Common myeloid progenitor, CD34-positive (primary cell): ENCODE measurements around the gene CCDC183.

Source experiments
- CTCF ChIA-PET: fragments of 350-600 bp; sonication (Branson Sonifier 250); formaldehyde crosslinking; loops from one replicate; lab custom pipeline; 2021; ENCODE audit warnings: antibody characterized with exemption; lab: Charles Lee
- POLR2A ChIA-PET: fragments of 350-600 bp; sonication (Branson Sonifier 250); formaldehyde crosslinking; loops from one replicate; lab custom pipeline; 2021; ENCODE audit warnings: antibody characterized with exemption; lab: Charles Lee
- DNase-seq, 3 donors: peaks; one replicate each; pipeline versions ENCODE4 v3.0.0 to v3.0.0-alpha.2; 2013
- H3K27ac ChIP-seq, 2 experiments: 1 replicate in 1 of 2; 2 replicates in 1 of 2; pipeline ENCODE4 v1.7.0; 2013; ENCODE audit warnings: inconsistent platforms in 2 of 2, low read length in 2 of 2, mild to moderate bottlenecking in 2 of 2, low read depth in 1 of 2, moderate library complexity in 1 of 2; ENCODE audit not compliant: severe bottlenecking in 2 of 2, insufficient read depth in 1 of 2, poor library complexity in 1 of 2
- H3K27me3 ChIP-seq, 5 experiments: replicated peaks in 2 of 5; 1 replicate in 3 of 5; 2 replicates in 2 of 5; pipeline versions ENCODE4 v1.6.1 to v1.7.0; 2013; ENCODE audit warnings: low read length in 4 of 5, mild to moderate bottlenecking in 2 of 5, moderate library complexity in 2 of 5, inconsistent platforms in 1 of 5; ENCODE audit not compliant: insufficient read depth in 5 of 5, control insufficient read depth in 4 of 5
- H3K36me3 ChIP-seq, 4 experiments: 1 replicate in 2 of 4; 2 replicates in 2 of 4; pipeline versions ENCODE4 v1.6.1 to v1.7.0; 2013; ENCODE audit warnings: low read length in 3 of 4, control low read depth in 1 of 4, mild to moderate bottlenecking in 1 of 4; ENCODE audit not compliant: control insufficient read depth in 4 of 4, insufficient read depth in 4 of 4
- H3K4me1 ChIP-seq, 4 experiments: 1 replicate in 3 of 4; 2 replicates in 1 of 4; pipeline versions ENCODE4 v1.6.1 to v1.7.1; 2013; ENCODE audit warnings: low read length in 3 of 4, mild to moderate bottlenecking in 3 of 4, control low read depth in 1 of 4, inconsistent platforms in 1 of 4, moderate library complexity in 1 of 4; ENCODE audit not compliant: control insufficient read depth in 4 of 4, insufficient read depth in 4 of 4; ENCODE audit errors: control extremely low read depth in 1 of 4
- H3K4me3 ChIP-seq, 7 experiments: 1 replicate in 4 of 7; 2 replicates in 3 of 7; pipeline versions ENCODE4 v1.5.1 to v1.7.0; 2013; ENCODE audit warnings: mild to moderate bottlenecking in 7 of 7, low read length in 6 of 7, moderate library complexity in 6 of 7, inconsistent platforms in 2 of 7, low read depth in 2 of 7, control low read depth in 1 of 7; ENCODE audit not compliant: insufficient read depth in 4 of 7, control insufficient read depth in 1 of 7; ENCODE audit errors: extremely low read depth in 1 of 7
- H3K9me3 ChIP-seq, 5 experiments: 1 replicate in 4 of 5; 2 replicates in 1 of 5; pipeline versions ENCODE4 v1.6.1 to v1.7.1; 2013; ENCODE audit warnings: low read length in 4 of 5, mild to moderate bottlenecking in 2 of 5, inconsistent platforms in 1 of 5, low read depth in 1 of 5, moderate library complexity in 1 of 5; ENCODE audit not compliant: control insufficient read depth in 4 of 5, insufficient read depth in 2 of 5; ENCODE audit errors: control extremely low read depth in 1 of 5
- WGBS: methylation state at CpG from one replicate; pipeline ENCODE4 v1.1.5; 2013; ENCODE audit not compliant: insufficient coverage; 5-methylcytosine and 5-hydroxymethylcytosine counted together

CCDC183 gene

DNA sequence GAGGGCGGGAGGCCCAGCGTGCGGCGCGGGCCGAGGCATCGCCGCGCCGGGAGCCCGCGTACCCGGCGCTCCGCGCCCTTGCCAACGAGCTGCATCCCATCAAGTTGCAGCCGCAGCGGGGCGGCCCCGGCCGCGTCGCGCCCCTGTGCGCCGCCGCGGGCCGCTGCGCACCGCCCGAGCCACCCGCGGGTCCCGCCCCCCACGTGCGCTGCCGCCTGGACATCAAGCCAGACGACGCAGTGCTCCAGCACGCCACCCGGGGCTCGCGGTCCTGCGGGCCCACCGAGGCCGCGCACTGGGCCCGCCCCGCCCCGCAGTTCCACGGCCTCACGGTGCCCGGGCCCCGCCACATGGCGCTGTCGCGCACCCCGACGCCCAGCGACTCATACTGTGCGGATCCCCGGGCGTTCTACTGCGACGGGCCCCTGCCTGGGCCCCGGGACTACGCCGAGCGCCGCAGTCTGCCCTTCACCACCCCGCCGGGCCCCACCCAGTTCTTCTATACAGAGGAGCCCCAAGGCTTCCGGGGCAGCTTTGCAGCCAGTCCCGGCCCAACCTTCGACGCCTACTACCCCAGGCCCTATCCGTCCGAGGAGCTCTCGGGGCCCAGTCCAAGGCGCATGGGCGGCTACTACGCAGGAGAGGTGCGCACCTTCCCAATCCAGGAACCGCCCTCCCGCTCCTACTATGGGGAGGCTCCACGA lies 48.8 kb downstream of the CCDC183 start:
- peak in 1 of 3 donors; percentile 37 for DNase-seq
- ChIA-PET POLR2A (no interaction called here), CTCF (interaction anchor here (1.1 to 1.2 kb wide), 2 partner anchors 9 to 17 kb away, joined by 3 read pairs; no protein-coding TSS in a partner anchor)
- Histone ChIP-seq H3K9me3 (no peaks in the 10 kb centered on the region), H3K27ac (no peak overlapping the region), H3K36me3 (peaks cover 0 to 3% (median 1%) of the 10 kb centered on the region in 4 experiments), H3K4me1 (peaks cover 0 to 60% (median 56%) of the 10 kb centered on the region in 4 experiments), H3K4me3 (no peak overlapping the region), H3K27me3 (peaks cover 0 to 50% (median 10%) of the 10 kb centered on the region in 5 experiments)
- 15% methylated on average over 68 of the region's 88 CpGs for WGBS

DNA sequence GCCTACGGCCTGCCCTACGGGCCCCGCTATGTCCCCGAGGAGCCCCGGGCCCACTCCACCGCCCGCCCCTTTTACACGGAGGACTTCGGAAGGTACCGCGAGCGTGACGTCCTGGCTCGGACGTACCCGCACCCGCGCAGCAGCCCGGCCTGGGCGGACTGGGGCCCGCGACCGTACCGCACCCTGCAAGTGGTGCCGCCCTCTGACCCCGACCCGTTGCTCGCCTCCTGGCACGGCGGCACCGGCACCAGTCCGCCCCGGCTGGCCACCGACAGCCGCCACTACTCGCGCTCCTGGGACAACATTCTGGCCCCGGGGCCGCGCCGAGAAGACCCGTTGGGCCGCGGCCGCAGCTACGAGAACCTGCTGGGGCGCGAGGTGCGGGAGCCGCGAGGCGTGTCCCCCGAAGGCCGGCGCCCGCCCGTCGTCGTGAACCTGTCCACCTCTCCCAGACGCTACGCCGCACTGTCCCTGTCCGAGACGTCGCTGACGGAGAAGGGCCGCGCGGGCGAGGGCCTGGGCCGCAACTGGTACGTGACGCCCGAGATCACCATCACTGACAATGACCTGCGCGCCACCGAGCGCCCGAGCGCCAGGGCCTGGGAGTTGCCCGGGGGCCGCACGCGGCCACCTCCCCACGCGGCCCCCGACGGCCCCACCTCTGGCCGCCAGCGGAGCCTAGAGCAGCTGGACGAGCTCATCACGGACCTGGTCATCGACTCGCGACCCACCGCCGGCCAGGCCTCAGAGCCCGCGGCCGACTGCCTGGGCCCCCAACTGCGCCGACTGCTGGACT lies 49.5 kb downstream of the CCDC183 start:
- Histone ChIP-seq H3K9me3 (no peaks in the 10 kb centered on the region), H3K4me3 (no peak overlapping the region), H3K27me3 (peaks cover 0 to 50% (median 10%) of the 10 kb centered on the region in 5 experiments), H3K4me1 (peaks cover 0 to 63% (median 60%) of the 10 kb centered on the region in 4 experiments), H3K36me3 (peaks cover 0 to 6% (median 2%) of the 10 kb centered on the region in 4 experiments), H3K27ac (no peak overlapping the region)
- 24% methylated on average over 96 of the region's 102 CpGs for WGBS
- CTCF ChIA-PET = interaction anchor here (0.7 to 1.1 kb wide), 2 partner anchors 16 to 190 kb away, joined by 3 read pairs; no protein-coding TSS in a partner anchor
- no peak for DNase-seq
- POLR2A ChIA-PET = no interaction called here

DNA sequence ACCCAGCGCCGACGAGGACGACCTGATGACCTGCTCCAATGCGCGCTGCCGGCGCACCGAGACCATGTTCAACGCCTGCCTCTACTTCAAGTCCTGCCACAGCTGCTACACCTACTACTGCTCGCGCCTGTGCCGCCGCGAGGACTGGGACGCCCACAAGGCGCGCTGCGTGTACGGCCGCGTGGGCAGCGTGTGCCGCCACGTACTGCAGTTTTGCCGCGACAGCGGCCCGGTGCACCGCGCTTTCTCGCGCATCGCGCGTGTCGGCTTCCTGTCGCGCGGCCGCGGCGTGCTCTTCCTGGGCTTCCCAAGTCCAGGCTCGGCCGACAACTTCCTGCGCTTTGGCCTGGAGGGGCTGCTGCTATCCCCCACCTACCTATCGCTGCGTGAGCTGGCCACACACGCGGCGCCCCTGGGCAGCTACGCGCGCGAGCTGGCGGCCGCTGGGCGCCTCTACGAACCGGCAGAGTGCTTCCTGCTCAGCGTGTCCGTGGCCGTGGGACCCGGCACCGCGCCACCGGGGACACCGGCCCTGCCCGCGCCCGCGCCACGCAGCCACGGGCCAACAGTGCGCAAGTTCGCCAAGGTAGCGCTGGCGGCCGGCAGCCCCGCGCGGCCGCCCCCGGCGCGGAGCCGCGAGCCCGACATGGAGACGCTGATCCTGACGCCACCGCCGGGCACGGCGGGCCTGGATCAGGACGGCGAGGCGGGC lies 50.4 kb downstream of the CCDC183 start:
- H3K9me3 ChIP-seq = no peaks in the 10 kb centered on the region
- peak overlapping the region in 4 of 7 experiments; percentile 19 to 48 (median 40) for H3K4me3 ChIP-seq
- peak in 2 of 3 donors; percentile 17 to 25 for DNase-seq
- peaks cover 0 to 50% (median 10%) of the 10 kb centered on the region in 5 experiments for H3K27me3 ChIP-seq
- 4% methylated on average over 60 of the region's 98 CpGs for WGBS
- POLR2A ChIA-PET = interaction anchor here (0.6 kb wide), 1 partner anchor 37 kb away, joined by 3 read pairs; no protein-coding TSS in a partner anchor
- no peak overlapping the region for H3K27ac ChIP-seq
- peaks cover 0 to 59% (median 55%) of the 10 kb centered on the region in 4 experiments for H3K4me1 ChIP-seq
- CTCF ChIA-PET = interaction anchor here (0.7 to 1.1 kb wide), 2 partner anchors 59 to 189 kb away, joined by 3 read pairs; no protein-coding TSS in a partner anchor
- peaks cover 0 to 15% (median 2%) of the 10 kb centered on the region in 4 experiments for H3K36me3 ChIP-seq

DNA sequence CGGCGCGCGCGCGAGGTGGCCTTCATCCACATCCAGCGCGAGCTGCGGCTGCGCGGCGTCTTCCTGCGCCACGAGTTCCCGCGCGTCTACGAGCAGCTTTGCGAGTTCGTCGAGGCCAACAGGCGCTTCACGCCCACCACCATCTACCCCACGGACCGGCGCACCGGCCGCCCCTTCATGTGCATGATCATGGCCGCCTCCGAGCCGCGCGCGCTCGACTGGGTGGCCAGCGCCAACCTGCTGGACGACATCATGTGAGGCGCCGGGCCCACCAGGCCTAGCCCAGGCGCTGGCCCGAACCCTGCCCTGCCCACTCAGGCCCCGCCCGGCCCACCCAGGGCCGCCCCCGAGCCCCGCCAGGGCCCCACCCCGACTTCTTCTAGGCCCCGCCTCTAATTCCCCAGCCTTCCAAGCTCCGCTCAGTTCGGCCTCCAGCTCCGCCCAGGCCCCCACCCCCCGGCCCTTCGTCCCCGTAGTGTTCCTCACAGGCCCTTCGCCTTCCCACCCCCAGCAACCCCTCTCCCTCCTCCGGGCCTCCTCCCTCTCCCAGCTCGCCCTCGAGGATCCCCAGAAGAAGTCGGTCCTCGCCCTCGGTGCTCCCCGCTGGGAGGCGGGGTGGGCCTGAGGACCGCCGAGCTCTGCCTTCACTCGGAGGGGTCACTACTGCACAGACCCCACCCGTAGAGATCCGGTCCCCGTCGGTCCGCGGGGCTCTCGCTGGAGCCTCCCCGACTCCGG lies 51.1 kb downstream of the CCDC183 start:
- Histone ChIP-seq H3K36me3 (peaks cover 0 to 19% (median 2%) of the 10 kb centered on the region in 4 experiments), H3K27ac (peak overlapping the region in 1 of 2 experiments; percentile 82), H3K4me1 (peaks cover 0 to 57% (median 50%) of the 10 kb centered on the region in 4 experiments), H3K4me3 (peak overlapping the region in 4 of 7 experiments; percentile 64 to 96 (median 84)), H3K9me3 (no peaks in the 10 kb centered on the region), H3K27me3 (peaks cover 0 to 50% (median 10%) of the 10 kb centered on the region in 5 experiments)
- peak in 2 of 3 donors; percentile 20 to 35 for DNase-seq
- ChIA-PET CTCF (interaction anchor here (1.0 to 1.1 kb wide), 2 partner anchors 60 to 188 kb away, joined by 3 read pairs; no protein-coding TSS in a partner anchor), POLR2A (interaction anchor here (0.6 kb wide), 1 partner anchor 38 kb away, joined by 3 read pairs; no protein-coding TSS in a partner anchor)
- 3% methylated on average over 44 of the region's 75 CpGs for WGBS

GRCh38 chr9:136847826-136848392 lies 51.8 kb downstream of the CCDC183 start:
- Histone ChIP-seq H3K27me3 (peaks cover 0 to 50% (median 10%) of the 10 kb centered on the region in 5 experiments), H3K4me1 (peaks cover 0 to 53% (median 45%) of the 10 kb centered on the region in 4 experiments), H3K4me3 (peak overlapping the region in 6 of 7 experiments; percentile 2 to 96 (median 72)), H3K9me3 (no peaks in the 10 kb centered on the region), H3K36me3 (peaks cover 0 to 19% (median 2%) of the 10 kb centered on the region in 4 experiments), H3K27ac (peak overlapping the region in 1 of 2 experiments; percentile 82)
- ChIA-PET POLR2A (interaction anchor here (0.8 to 1.0 kb wide), 2 partner anchors 12 to 13 kb away, joined by 3 to 6 read pairs; no protein-coding TSS in a partner anchor), CTCF (interaction anchor here (1.0 kb wide), 1 partner anchor 188 kb away, joined by 3 read pairs; no protein-coding TSS in a partner anchor)
- DNase-seq = peak; percentile 37 to 61 (median 60)
- under 1% methylated on average over 40 of the region's 48 CpGs for WGBS
